Neuronal stem cell (in vitro differentiated cells): Measurements from ENCODE around the gene BLVRA.

Experiments
- DNase-seq: peaks from one replicate; pipeline ENCODE4 v3.0.0-alpha.2; 2013; ENCODE audit warnings: low spot score
- H2AFZ ChIP-seq: one replicate; pipeline ENCODE4 v1.6.1; 2013; ENCODE audit warnings: mild to moderate bottlenecking, low read length, inconsistent platforms
- H2AK5ac ChIP-seq: 2 replicates; pipeline ENCODE4 v1.6.1; 2013; ENCODE audit warnings: low read depth, mild to moderate bottlenecking, inconsistent platforms, low read length, moderate library complexity, mixed read lengths
- H2BK120ac ChIP-seq: 2 replicates; pipeline ENCODE4 v1.6.1; 2013; ENCODE audit warnings: low read depth, mild to moderate bottlenecking, inconsistent platforms, low read length, moderate library complexity, mixed read lengths
- H2BK12ac ChIP-seq: one replicate; pipeline ENCODE4 v1.6.1; 2013; ENCODE audit warnings: low read length, inconsistent platforms
- H2BK15ac ChIP-seq: 2 replicates; pipeline ENCODE4 v1.6.1; 2013; ENCODE audit warnings: mild to moderate bottlenecking, low read length, inconsistent platforms, mixed read lengths
- H2BK5ac ChIP-seq: one replicate; pipeline ENCODE4 v1.6.1; 2013; ENCODE audit warnings: inconsistent platforms, mild to moderate bottlenecking, low read length, moderate library complexity
- H3K14ac ChIP-seq: one replicate; pipeline ENCODE4 v1.6.1; 2013; ENCODE audit warnings: low read length, inconsistent platforms
- H3K18ac ChIP-seq: 2 replicates; pipeline ENCODE4 v1.6.1; 2013; ENCODE audit warnings: low read length, inconsistent platforms
- H3K23ac ChIP-seq: 2 replicates; pipeline ENCODE4 v1.6.1; 2013; ENCODE audit warnings: low read depth, mild to moderate bottlenecking, mixed read lengths, low read length, inconsistent platforms; ENCODE audit not compliant: poor library complexity
- H3K27ac ChIP-seq: replicated peaks from 3 replicates; pipeline ENCODE4 v1.5.1; 2013; ENCODE audit warnings: low read length, inconsistent platforms
- H3K27me3 ChIP-seq, 3 experiments: 2 replicates each; pipeline ENCODE4 v1.6.1; 2013; ENCODE audit warnings: low read length in 3 of 3, mild to moderate bottlenecking in 2 of 3, inconsistent platforms in 1 of 3, low read depth in 1 of 3, mixed read lengths in 1 of 3, moderate library complexity in 1 of 3; ENCODE audit not compliant: control insufficient read depth in 3 of 3, insufficient read depth in 3 of 3
- H3K36me3 ChIP-seq, 2 donors: replicated peaks in 1 of 2; 2 replicates each; pipeline ENCODE4 v1.6.1; 2013; ENCODE audit warnings: low read length in 2 of 2; ENCODE audit not compliant: control insufficient read depth in 2 of 2, insufficient read depth in 2 of 2
- H3K4ac ChIP-seq: 2 replicates; pipeline ENCODE4 v1.6.1; 2013; ENCODE audit warnings: inconsistent platforms, mild to moderate bottlenecking, low read length, moderate library complexity
- H3K4me1 ChIP-seq, 2 donors: 1 replicate in 1 of 2; 2 replicates in 1 of 2; pipeline ENCODE4 v1.6.1; 2013; ENCODE audit warnings: low read length in 2 of 2, low read depth in 1 of 2; ENCODE audit not compliant: control insufficient read depth in 2 of 2, insufficient read depth in 1 of 2
- H3K4me2 ChIP-seq: one replicate; pipeline ENCODE4 v1.6.1; 2013; ENCODE audit warnings: mild to moderate bottlenecking, low read length, inconsistent platforms; ENCODE audit not compliant: insufficient read depth, poor library complexity, severe bottlenecking
- H3K4me3 ChIP-seq, 2 donors: 2 replicates each; pipeline ENCODE4 v1.5.1; 2013; ENCODE audit warnings: low read length in 2 of 2, mild to moderate bottlenecking in 2 of 2, inconsistent platforms in 1 of 2, moderate library complexity in 1 of 2
- H3K79me1 ChIP-seq: one replicate; pipeline ENCODE4 v1.6.1; 2013; ENCODE audit warnings: low read depth, mild to moderate bottlenecking, inconsistent platforms, low read length, moderate library complexity
- H3K9ac ChIP-seq: one replicate; pipeline ENCODE4 v1.6.1; 2013; ENCODE audit warnings: mild to moderate bottlenecking, low read depth, low read length, inconsistent platforms; ENCODE audit not compliant: poor library complexity
- H3K9me3 ChIP-seq, 2 donors: replicated peaks in 1 of 2; 2 replicates each; pipeline versions ENCODE3 to v1.6.1; 2013; ENCODE audit warnings: low read length in 2 of 2, mild to moderate bottlenecking in 2 of 2, inconsistent platforms in 1 of 2, low read depth in 1 of 2, mixed read lengths in 1 of 2, moderate library complexity in 1 of 2; ENCODE audit not compliant: control insufficient read depth in 2 of 2, insufficient read depth in 1 of 2
- H4K8ac ChIP-seq: one replicate; pipeline ENCODE4 v1.6.1; 2013; ENCODE audit warnings: low read depth, mild to moderate bottlenecking, inconsistent platforms, low read length, moderate library complexity
- H4K91ac ChIP-seq: one replicate; pipeline ENCODE4 v1.6.1; 2013; ENCODE audit warnings: low read length, low read depth, mild to moderate bottlenecking, inconsistent platforms; ENCODE audit not compliant: poor library complexity
- WGBS, 2 donors: extraction: QIAGEN DNeasy Blood & Tissue Kit; methylation state at CpG; one replicate each; pipeline ENCODE4 v1.1.7; 2013; ENCODE audit warnings: missing lambda C conversion rate in 2 of 2, mixed read lengths in 1 of 2; ENCODE audit not compliant: insufficient read length in 2 of 2, insufficient replicate concordance in 1 of 2; ENCODE audit errors: extremely low coverage in 2 of 2; 5-methylcytosine and 5-hydroxymethylcytosine counted together

Gene BLVRA

DNA sequence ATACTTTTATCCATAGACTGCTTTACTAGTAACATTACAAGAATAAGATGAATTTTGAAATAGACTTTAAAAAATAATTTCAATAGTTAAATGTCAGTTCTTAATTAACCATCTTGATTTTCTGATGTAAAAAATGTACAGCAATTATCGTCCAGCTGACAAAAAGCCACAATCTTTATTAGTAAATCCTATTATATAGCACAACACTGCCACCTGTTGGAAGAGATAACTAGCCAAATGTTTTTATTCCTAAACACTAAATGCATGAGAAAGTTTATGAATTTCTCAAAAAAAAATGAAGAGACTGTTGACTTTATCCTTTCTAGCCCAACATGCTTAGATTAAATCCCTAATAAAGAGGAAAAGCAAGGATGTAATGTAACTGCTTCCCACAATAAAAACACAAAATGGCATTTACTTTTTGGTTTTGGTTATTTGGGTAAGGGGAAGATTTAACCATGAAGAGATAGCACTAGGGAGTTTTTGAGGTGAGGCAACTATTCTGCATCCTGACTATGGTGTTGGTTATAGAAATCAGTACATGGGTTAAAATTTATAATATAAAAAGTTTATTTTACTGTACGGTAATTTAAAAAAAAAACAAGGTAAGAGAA is 37.2 kb upstream of the BLVRA start:
- Histone ChIP-seq H3K14ac (no peak overlapping the region), H2BK15ac (no peak overlapping the region), H3K27me3 (no peaks in the 10 kb centered on the region), H2BK120ac (no peak overlapping the region), H2BK12ac (no peak overlapping the region), H3K36me3 (peaks cover 0 to 20% of the 10 kb centered on the region in 2 donors), H4K91ac (no peak overlapping the region), H3K27ac (no peak overlapping the region), H3K9me3 (peaks cover 0 to 11% of the 10 kb centered on the region in 2 donors), H2BK5ac (no peak overlapping the region), H3K79me1 (peaks cover 5% of the 10 kb centered on the region), H3K4me3 (no peak overlapping the region), H3K4ac (no peak overlapping the region), H2AK5ac (no peak overlapping the region), H2AFZ (no peak overlapping the region), H3K4me2 (no peak overlapping the region), H4K8ac (no peak overlapping the region), H3K18ac (no peak overlapping the region), H3K9ac (no peak overlapping the region), H3K23ac (no peak overlapping the region), H3K4me1 (no peaks in the 10 kb centered on the region)
- DNase-seq = peak; percentile 32
- no CpG with 5 or more reads among the region's 2 CpGs for WGBS, 2 donors

DNA sequence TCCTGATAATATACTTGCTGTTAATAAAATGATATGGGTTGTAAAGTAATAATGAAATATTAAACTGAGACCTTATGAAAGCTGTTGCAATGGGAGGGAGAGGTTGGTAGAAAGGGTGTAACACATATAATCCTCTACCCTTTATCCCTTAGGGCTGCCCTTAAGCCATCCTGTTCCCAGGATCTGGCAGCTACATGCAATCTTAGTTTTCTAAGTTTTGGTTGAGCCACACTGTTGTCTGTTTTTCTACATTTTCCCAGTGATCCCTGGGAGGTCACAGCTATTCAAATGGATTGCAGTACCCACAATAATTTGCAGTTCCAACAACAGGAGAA is 35.5 kb upstream of the BLVRA start:
- Histone ChIP-seq H3K4me1 (no peaks in the 10 kb centered on the region), H2BK12ac (no peak overlapping the region), H2BK120ac (no peak overlapping the region), H2BK5ac (no peak overlapping the region), H3K9me3 (peaks cover 0 to 9% of the 10 kb centered on the region in 2 donors), H4K8ac (no peak overlapping the region), H3K4ac (no peak overlapping the region), H3K27ac (no peak overlapping the region), H3K9ac (no peak overlapping the region), H3K27me3 (no peaks in the 10 kb centered on the region), H4K91ac (no peak overlapping the region), H3K18ac (no peak overlapping the region), H3K79me1 (peaks cover 5% of the 10 kb centered on the region), H3K4me2 (no peak overlapping the region), H3K4me3 (no peak overlapping the region), H3K14ac (no peak overlapping the region), H3K23ac (no peak overlapping the region), H2AK5ac (no peak overlapping the region), H3K36me3 (peaks cover 0 to 19% of the 10 kb centered on the region in 2 donors), H2BK15ac (no peak overlapping the region), H2AFZ (no peak overlapping the region)
- DNase-seq = no peak

- no peak overlapping the region for H2BK15ac ChIP-seq
- peaks cover 0 to under 1% of the 10 kb centered on the region in 2 donors for H3K4me1 ChIP-seq
- H3K4me2 ChIP-seq = no peak overlapping the region
- no peak overlapping the region for H2BK120ac ChIP-seq
- WGBS, 2 donors = no CpG with 5 or more reads among the region's 3 CpGs
- H2AFZ ChIP-seq = no peak overlapping the region
- H3K9me3 ChIP-seq = peaks cover 0 to 6% of the 10 kb centered on the region in 2 donors
- H4K8ac ChIP-seq = no peak overlapping the region
- no peak overlapping the region for H3K23ac ChIP-seq
- H2BK5ac ChIP-seq = no peak overlapping the region
- no peaks in the 10 kb centered on the region for H3K27me3 ChIP-seq
- peaks cover 4% of the 10 kb centered on the region for H3K79me1 ChIP-seq
- H3K14ac ChIP-seq = no peak overlapping the region
- H3K4me3 ChIP-seq = no peak overlapping the region
- no peak overlapping the region for H2AK5ac ChIP-seq
- no peak overlapping the region for H2BK12ac ChIP-seq
- H3K27ac ChIP-seq = no peak overlapping the region
- H3K36me3 ChIP-seq = peaks cover 0 to 14% of the 10 kb centered on the region in 2 donors
- no peak overlapping the region for H4K91ac ChIP-seq
- no peak overlapping the region for H3K4ac ChIP-seq
- no peak overlapping the region for H3K18ac ChIP-seq
- no peak overlapping the region for H3K9ac ChIP-seq
- DNase-seq = no peak
Observed at GRCh38 chr7:43725251-43725650, 33.2 kb upstream of the BLVRA start.

- no peak overlapping the region for H4K91ac ChIP-seq
- H3K36me3 ChIP-seq = peaks cover 0 to 12% of the 10 kb centered on the region in 2 donors
- no peak overlapping the region for H3K23ac ChIP-seq
- H3K27me3 ChIP-seq = peaks cover 0 to 3% (median 0%) of the 10 kb centered on the region in 3 experiments
- no peak overlapping the region for H3K4me3 ChIP-seq
- H3K27ac ChIP-seq = no peak overlapping the region
- H2BK5ac ChIP-seq = no peak overlapping the region
- H3K4me1 ChIP-seq = peaks cover 0 to 2% of the 10 kb centered on the region in 2 donors
- DNase-seq = no peak
- H2AK5ac ChIP-seq = no peak overlapping the region
- H3K4me2 ChIP-seq = no peak overlapping the region
- H3K9me3 ChIP-seq = peaks cover 0 to 6% of the 10 kb centered on the region in 2 donors
- peaks cover 2% of the 10 kb centered on the region for H3K79me1 ChIP-seq
- H2BK15ac ChIP-seq = no peak overlapping the region
- no peak overlapping the region for H3K18ac ChIP-seq
- H2AFZ ChIP-seq = no peak overlapping the region
- H3K4ac ChIP-seq = no peak overlapping the region
- no peak overlapping the region for H2BK12ac ChIP-seq
- WGBS, 2 donors = no CpG with 5 or more reads among the region's 4 CpGs
- no peak overlapping the region for H3K9ac ChIP-seq
- no peak overlapping the region for H2BK120ac ChIP-seq
- no peak overlapping the region for H3K14ac ChIP-seq
- H4K8ac ChIP-seq = no peak overlapping the region
Observed at GRCh38 chr7:43726466-43726865, 32.0 kb upstream of the BLVRA start.
